Inflammatory macrophage treated with lipopolysaccharide for 4 hours (primary cell): ENCODE measurements around the gene PTGDR2.

ENCODE experiments used
- DNase-seq: peaks from one replicate; pipeline ENCODE4 v3.0.0-alpha.2; 2020

Gene PTGDR2

DNA sequence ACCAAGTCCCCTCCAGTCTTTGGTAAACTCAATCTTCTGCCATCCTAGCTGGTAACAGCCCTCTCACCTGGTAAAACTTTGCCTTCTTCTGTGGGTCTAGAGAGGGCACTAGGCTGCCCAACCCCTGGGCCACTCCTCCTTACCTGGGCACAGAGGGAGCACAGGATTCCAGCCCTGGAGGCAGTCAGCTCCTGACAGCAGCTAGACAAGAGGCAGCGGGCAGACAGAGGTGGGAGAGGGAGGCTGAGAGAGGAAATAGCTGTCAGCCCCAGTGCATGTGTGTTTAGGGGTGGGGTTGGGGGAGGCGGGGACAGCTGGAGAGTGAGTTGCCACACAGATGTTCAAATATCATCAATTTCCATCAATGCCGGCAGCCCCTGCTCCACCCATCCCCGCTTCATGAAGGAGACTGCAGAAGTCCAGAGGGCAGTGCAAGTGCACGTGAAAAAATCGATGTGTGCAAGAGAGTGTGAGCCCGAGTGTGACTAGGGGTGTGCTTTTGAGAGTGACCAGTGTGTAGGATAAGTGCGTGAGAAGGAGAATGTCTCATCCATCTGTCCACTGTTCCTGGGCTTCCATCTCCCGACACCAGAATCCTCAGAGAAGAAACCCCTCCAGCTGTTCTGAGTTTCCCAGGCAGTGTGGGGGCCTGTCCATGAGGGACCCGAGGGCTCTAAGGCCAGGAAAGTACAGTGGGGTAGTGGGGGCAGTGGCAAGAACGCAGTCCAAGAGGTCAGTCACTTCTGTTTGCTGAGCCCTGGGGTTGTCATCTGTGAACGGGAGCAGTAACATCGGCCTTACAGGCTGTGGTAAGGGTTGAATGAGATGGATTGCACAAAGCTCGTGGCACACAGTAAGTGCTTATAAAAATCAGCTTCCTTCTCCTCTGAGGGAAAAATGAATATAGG is at the start of gene PTGDR2:
Gene PTGDR2, minus strand, starts transcription at position 225 of the 908 bp plus-strand sequence. CDS start 2,228 bp downstream, outside the sequence.
- DNase-seq, result no peak

DNA sequence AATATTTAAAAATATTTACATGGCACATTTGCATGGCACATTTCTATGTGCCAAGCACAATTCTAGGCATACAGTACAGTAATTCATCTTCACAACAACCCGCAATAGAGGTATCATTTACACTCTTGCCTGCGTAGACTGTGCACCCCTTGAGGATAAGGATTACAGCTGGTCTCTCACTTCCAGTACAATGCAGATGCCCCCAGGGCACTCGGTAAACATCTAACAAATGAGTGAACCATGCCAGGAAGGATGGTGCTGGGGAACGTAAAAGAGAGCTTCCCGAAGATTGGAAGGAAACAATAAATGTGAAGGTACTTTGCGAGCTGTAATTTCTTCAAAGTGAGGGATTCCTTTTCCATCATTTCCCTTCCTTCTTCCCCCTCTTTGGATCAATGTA is 49.3 kb upstream of the PTGDR2 start:
- no peak for DNase-seq

DNA sequence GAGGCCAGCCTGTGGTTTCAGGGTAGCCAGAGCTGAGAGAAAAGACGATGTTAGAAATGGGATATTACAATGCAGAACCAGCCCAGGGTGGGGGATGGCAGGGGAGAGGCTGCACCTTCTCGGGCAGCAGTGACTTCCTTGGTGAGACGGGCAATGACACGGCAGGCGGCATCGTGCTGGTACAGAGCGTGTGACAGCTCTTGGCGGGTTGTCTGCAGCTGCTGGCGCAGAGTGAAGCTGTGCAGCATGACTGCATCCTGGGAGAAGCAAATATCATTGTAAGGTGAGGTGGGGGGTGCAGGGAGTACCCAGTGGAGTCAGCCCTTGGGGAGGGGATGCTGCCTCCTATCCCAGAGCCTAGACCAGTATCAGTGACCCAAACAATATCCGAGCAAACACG is 46.9 kb upstream of the PTGDR2 start:
- no peak for DNase-seq

DNA sequence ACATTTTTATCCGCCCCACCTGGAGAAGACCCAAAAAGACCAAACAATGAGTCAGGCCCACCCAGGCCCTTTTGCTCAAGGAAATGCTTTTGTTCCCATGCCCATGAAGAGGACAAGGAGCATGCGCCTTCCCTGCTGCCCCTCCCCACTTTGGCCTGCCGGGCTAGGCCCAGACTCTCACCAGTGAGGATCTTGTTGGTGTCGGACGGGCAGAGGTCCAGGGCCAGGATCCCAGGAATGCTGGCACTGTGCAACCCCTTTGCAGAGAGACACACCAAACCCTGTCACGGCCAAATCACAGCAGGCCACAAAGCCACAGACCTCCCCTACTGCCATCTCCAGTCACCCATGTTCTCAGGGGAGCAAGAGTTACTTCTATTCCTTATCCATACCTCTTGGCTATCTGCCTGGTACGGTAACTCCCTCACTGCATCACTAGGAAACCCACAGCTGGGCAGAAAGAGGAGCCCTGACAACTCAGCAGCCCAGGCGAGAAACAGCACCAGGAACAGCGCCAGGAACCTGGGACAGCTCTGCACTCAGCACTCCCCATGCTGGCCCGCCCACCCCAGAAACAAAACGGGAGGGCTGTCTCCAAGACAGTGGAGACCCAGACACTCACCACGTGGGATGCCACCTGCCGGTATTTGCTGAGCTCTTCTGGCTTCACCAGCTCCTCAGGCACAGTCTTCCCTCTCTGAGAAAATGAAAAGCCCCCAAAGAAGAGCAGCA is 45.1 kb upstream of the PTGDR2 start:
- no peak for DNase-seq

DNA sequence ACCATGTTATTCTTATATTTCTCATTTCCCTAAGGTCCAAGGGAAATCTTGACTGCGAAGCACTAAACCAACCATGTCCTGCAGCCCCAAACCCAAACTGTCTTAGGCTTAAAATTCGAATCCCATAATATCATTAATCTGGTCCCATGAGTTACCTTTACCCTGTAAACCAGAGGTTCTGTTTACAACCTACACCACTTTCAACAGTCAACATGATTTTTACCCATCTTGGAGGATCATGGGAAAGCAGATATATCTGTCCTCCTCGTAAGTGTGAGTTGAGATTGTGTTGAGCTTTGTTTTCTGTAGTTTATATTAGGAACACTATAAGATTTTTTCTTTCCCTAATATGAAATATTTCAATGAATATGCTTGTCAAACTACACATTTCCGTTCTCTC is 44.2 kb upstream of the PTGDR2 start:
- DNase-seq, result no peak

DNA sequence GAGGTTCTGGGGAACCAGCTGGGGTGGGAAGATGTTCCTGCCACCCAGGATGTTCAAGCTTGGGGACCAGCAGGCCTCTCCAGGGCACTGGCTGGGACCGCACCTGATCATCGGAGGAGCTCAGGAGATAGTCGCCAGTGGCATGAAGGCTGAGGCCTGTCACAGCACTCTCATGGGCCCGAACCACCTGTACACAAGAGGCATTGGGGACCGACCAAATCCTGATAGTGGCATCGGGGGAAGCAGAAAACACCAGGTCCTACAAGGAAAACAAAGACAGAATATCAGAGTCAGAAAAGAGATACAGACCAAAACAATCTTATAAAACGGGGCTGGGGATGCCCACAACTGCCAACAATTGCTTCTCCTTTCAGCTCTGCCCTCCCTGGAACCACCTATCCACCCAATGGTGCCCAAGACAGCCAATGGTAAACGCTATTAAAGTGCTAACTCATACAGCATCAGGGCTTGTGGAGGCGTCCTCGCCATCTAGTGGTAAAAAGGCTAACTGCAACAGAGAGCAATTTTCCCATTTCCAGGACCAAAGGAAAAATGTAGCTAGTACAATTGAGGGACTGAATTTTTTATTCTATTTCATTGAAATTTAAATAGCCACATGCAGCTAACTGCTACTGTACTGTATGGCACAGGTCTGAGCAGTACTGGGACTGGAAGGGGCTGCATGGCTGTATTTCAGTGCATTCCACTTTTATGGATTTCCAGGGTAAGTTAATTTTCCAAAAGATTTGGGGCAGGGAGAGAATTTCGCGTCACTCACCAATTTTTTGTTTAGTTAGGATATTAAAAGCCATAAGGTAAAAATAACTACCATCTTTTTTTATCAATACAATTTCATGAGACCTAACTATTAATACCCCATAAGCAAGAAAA is 43.5 kb upstream of the PTGDR2 start:
- DNase-seq, result peak; percentile 67

DNA sequence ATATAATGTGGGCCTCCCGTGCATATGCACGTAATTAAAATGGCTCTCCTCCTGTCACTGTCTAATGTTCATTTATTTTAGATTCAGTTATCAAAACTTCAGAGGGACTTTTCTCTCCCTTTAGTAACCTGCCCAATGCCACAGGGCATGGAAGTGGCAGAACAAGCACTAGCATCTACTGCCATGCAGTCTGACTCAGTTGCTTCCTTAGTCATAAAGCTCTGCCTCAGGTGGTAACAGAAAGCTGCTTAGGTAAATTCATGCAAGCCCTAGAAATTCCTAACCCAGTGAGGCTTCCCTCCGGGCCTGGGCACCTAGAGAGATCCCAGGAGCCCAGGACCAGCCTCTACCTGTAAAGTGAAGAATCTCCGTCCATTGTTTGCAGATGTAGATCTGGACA is 41.7 kb upstream of the PTGDR2 start:
- no peak for DNase-seq

DNA sequence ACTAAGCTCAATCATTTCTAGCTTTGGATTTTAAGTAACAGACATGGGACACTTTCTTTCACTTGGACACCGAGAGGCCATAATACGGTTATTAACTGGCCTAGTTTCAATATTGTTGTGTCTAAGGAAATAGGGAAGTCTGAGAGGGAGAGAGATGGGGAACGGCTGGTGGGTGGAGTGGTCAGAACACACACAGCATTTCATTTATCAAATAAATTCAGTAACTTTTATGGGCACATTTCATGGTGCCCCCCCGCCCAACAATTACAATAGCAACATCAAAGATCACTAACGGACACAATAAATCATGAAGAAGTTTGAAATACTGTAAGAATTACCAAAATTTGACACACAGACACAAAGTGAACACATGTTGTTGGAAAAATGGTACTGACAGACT is 39.9 kb upstream of the PTGDR2 start:
- DNase-seq, result peak; percentile 44

DNA sequence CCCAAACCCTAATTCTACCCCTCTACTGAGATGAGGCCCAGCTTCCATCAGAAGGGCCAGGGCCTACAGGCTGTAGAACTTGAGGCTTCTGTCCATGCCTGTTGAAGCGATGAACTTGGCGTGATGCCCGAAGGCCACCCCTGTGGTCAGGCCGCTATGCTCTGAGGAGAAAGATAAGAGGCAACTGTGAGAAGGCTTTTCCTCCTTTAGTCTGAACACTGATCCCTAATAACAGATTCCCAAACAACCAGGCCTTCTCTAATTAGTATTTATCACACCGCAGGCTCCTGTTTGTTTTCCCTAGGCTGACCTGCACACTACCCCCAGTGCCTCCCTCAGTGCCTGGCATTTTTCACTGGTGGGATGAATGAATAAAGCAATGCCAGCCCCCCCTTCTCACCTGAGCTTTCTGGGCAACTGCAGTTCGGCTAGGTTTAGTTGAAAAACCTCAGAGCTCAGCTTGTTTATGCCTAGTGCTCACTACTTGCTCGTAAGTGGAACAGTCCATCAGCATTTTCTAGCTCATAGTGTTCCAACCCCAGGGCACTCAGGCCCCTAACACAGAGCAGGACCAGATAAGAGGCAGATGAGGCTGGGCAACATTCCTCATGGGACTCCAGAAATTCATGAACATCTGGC is 35.5 kb upstream of the PTGDR2 start:
- DNase-seq, result no peak

DNA sequence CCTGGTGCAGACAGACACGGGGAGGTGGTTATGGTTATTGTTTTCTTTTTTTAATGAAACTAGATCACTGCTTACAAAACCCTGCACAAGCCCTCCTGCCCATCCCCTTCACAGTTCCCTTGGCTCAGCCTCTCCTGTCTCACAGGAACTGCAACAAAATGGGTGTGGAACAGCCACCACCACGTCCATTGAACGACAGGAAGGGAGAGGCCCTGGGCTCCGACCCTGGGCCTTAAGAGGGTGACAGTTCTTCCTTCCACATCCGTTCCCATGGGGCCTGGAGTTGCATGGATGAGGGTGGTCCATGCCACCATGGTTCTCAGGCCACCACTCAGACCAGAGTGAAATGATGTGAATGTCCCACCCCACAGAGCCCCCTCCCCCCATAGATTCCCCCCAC is 34.9 kb upstream of the PTGDR2 start:
- DNase-seq, result no peak

DNA sequence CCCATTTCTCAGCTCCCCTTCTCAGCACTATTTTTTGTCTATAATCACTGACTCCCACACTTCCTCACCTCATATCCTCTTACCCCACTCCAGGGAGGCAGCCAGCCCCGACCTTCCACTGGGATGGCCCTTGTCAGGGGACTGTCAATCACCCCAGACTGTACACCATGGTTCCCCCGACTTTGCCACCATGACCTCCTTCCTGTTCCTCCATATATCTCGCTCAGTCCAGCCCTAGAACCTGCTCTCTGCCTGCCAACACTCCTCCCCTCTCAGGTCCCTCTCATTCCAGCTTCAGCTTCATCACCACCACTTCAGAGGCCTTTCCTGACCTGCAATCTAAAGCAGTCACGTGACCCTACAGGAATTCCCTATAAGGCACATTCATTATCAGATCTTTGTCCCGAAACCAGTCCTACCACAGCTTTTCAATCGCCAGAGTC is 34.1 kb upstream of the PTGDR2 start:
- DNase-seq, result no peak

DNA sequence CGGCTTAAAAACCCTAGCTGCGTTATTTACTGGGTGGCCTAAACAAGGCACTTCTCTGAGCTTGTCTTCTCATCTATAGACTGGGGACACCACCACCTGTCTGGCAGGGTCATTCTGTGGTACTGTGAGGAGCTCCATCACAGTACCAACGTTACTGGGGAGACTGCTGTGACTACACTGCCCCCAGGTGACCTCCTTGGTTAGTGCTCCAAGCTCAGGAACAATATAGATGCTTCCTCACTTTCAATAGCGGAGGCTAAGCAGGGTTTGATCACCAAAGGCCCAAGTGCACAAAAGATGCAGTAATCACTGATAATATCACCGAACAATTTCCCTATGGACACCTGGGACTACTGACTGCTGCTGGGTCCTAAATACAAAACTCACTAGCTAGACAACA is 31.8 kb upstream of the PTGDR2 start:
- peak; percentile 57 for DNase-seq

DNA sequence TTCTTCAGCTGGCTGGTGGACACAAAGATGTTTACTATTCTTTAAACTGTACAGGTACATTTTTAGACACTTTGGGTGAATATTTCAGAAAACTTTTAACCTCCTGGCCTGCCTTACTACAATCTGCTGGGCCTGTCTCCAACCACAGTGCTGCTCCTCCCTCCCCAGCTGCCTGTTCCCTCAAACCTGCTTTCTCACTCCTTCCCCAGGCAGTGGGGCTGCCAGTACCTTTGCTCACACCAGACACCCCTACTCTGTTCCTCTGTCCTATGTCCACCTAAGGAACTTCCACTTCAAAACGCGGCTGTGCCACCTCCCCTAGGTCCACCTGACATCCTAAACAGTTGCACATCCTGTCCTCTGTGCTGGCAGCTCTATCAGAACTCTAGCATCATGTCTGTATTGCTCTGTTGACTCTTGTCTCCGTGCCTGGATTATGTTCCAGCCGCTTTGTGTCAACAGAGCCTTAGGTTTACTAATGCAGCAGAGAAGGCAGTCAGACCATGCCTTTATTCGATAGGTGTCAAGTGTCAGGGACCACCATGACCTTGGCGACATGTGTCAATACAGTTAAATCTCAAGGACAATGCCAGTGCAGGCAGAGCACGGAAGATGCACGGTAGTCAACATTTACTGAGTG is 25.0 kb upstream of the PTGDR2 start:
- DNase-seq, result no peak

DNA sequence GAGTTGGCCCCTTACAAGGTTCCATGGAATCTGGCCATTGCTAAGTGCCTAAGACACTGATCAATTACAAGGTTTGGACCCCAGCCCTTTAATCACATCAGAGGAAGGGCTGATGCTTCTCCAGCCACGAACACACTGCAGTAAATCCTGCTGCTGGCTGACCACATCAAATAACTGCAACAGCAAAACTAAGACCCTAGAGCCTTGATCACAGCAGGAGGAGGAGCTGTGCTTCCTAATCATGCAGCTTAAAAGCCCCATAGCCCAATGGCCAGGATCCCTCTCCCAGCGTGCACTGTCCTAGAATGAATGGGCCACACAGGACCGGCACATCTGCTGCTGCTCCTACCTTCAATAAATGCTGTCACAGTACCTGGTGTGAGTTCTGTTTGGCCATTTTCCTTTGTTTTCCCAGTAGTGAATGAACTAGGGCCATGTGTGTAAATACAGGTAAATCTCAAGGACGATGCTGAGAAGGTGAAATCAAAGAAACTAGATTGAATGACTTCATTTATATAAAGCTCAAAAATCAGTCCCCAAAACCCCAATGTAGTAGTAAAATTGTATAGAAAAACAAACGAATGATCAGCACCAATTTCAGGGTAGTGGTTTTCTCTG is 24.3 kb upstream of the PTGDR2 start:
- DNase-seq, result no peak

DNA sequence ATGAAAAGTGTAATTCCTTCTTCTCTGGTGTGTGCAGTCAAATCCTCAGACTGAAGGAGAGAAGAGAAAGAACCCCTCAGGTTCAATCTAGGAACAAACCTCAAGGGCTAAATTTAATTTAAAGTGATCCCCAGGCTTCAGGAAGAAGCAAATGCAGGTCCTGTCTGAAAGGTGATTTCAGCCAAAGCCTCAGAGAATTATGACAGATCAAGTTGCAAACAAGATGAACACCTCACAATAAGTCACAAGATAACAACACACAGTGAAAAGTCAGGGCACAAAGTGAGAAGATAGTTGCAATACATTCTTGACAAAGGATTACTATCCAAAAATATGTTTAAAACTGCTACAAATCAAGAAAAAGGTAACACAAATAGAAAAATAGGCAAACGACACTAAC is 23.4 kb upstream of the PTGDR2 start:
- no peak for DNase-seq

DNA sequence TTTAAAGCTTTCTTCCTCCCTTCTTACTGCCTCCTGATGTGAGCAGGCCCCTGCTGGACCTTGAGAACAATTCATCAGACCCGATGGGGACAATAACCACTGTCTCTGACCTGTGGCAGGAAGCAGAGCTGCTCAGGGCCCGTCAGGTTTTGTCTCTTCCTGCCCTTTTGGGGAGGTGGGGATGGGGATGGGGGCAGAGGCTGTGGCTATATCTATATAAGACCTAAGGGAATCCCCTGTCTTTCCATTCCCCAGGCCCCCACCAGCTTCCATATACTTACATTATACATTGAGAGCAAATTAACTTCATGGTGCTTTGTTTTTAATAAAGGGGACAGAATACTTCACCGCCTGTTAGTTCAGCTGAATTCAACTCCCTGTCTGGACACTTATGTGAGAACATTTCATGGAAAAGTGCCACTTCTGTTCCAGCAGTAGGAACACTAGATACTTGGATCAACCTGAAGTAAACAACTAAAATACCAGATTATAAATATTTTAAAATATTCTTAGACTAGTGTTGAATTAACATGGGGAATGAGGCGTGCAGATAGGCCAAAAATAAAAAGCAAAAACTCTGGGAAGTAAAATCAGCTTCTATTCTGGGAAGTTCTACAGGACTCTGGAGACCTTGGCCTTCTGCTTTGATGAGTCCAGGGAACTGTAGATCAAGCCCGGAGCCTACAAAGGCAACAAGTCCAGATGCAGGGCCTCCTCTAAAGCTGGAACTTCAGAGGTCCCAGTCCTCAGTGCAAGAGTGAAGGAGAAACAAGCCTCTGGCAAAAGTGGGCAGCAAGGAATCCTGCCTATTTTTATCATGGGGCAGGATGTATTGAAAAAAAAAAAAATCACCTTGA is 22.7 kb upstream of the PTGDR2 start:
- DNase-seq, result no peak

DNA sequence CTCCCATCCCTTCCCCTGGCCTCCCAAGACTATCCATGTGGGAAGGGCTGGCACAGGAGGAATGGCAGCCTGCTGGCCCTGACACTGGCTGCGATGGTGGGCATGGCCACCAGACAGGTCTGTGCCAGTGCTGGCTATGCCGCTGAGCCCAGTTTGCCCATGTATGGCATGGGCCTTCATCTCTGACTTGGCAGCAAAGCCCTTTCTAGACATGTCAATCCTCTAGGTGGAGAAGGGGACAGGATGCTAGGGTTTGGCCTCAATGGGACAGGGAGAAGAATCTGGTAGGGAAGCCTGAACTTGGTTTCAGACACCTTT is 20.4 kb upstream of the PTGDR2 start:
- no peak for DNase-seq

DNA sequence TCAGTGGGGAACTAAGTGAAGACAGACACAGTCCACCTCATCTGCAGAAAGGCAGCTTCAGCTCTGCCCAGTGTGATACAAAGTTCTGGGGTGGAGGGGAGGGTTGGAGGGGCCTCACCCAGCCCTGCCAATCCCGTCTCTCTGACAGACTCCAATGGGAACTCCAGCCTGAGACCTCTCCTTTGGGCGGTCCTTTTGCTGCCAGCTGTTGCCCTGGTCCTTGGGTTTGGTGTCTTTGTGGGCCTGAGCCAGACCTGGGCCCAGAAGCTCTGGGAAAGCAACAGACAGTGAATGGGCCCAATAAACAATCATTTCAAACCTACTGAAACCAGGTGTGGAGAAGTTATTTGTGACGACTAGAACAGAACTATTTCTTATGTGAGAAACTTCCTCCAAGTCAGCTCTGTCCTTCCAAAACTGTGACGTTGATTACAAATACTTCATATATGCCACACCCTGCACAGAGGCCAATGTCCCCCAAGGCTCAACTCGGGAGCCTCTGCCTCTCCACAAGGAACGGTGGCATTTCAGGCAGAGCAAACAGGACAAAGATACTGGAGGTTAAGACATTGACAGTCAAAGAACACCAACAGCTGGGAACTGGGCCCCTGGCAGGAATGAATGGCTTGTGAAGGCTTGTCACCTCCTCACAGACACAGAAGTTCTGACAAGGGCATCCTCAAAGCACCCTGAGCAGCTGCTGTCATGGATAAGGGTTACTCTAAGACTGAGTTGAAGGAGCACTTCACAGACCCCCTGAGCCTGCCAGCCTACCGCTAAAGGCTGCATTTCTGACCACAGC is 19.8 kb upstream of the PTGDR2 start:
- no peak for DNase-seq

DNA sequence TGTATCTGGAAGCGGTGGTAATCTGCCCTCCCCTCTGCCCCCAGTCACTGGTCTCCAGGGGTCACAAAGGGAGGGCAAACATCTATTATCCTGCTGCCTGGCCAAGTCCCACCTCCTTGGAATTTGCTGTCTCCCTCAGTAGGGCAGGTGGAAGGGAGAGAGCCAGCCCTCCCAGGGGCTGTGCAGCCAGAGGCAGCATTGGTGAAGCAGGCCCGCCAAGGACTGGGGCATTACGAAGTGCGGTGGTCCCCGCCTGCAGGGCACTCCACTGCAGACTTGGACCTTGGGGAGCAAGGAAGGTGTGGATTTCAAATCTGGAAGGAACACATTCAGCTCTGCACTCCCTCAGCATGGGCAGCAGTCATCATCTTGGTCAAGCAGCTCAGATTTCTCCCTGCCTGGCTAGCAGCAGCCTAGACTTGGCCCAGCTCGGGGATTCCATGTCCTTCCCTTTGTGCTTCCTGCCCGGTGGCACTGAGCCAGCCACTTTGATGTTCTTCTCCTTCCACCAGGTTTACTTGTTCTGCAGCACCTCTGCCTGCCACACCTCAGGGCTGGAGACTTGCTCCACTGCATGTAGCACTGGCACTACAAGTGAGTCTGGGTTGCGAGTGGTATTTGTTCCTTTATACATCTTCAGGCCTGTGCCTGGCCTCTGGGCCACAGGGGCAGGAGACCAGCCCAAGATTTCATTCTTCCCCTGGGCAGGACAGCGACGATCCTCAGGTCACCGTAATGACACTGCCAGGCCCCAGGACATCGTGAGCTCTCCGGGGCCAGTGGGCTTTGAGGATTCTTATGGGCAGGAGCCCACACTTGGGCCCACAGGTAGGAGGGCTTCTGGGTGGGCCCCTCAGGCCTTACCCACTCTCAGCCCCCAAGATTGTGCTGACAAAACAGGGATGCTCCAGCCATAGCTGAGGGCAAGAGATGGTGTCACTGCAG is 18.9 kb upstream of the PTGDR2 start:
- no peak for DNase-seq
